ENCODE results near the gene KAT2B.

Gene KAT2B

DNA sequence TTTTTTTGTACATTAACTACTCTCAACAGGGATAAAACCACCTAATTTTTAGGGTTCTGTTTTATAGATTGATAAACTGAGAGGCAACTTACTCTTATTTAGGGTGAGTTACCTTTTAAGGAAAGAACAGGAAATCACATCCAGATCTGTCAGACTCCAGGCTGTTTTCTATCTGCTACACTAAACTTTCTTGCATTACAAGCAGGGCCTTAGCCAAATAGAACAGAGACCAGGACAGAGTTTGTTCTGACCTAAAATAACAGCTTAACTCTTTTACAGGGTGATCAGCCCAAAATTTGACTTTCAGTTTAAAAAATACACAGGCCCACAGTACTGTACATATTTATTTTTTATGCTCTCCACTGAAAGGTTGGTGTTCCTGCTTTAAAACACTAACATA, 107.1 kb downstream of the KAT2B start:
- TF ChIP-seq, protein P1, sequence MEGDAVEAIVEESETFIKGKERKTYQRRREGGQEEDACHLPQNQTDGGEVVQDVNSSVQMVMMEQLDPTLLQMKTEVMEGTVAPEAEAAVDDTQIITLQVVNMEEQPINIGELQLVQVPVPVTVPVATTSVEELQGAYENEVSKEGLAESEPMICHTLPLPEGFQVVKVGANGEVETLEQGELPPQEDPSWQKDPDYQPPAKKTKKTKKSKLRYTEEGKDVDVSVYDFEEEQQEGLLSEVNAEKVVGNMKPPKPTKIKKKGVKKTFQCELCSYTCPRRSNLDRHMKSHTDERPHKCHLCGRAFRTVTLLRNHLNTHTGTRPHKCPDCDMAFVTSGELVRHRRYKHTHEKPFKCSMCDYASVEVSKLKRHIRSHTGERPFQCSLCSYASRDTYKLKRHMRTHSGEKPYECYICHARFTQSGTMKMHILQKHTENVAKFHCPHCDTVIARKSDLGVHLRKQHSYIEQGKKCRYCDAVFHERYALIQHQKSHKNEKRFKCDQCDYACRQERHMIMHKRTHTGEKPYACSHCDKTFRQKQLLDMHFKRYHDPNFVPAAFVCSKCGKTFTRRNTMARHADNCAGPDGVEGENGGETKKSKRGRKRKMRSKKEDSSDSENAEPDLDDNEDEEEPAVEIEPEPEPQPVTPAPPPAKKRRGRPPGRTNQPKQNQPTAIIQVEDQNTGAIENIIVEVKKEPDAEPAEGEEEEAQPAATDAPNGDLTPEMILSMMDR (IDR thresholded peaks at IDR 0.05; ENCODE audit: control insufficient read depth, extremely low read depth, insufficient read depth): no peak
- no peak overlapping the region for H3K4me3 ChIP-seq (ENCODE audit: low read depth, low read length)
- DNase-seq (ENCODE audit: low read depth): no peak

DNA sequence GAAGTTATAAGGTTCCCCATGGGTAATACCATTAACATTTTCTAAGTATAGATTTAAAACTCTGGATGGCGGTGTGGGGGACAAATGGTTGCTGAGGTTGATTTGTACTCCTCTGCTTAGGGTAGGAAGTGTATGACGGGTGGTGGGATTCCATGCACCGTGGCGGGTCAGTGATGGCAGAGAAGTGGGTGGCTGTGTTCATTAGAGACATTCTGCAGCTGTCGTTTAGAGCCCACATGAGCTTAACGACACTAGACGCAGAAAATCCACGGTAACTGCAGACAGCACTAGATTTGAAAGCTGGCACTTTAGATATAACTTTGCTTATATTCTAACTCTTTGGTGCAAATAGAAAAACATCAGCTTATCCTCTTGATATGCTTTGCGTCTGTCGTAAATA, 108.2 kb downstream of the KAT2B start:
- DNase-seq (ENCODE audit: low read depth): no peak
- TF ChIP-seq, protein P1 (IDR thresholded peaks at IDR 0.05; ENCODE audit: control insufficient read depth, extremely low read depth, insufficient read depth): no peak
- H3K4me3 ChIP-seq (ENCODE audit: low read depth, low read length): no peak overlapping the region

DNA sequence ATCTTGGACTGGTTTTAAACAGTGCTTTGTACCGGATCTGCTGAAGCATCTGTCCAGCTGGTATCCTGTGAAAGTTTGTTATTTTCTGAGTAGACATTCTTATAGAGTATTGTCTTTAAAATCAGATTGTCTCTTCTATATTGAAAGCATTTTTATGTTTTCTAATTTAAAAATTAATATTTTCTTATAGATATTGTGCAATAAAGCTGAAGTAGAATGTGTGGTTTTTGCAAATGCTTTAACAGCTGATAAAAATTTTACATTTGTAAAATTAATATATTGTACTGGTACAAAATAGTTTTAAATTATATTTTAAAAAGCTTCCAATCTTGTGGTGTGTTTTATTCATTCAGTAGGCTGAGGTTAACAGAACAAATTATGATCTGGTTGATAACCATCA, 113.8 kb downstream of the KAT2B start:
- TF ChIP-seq, protein P1 (IDR thresholded peaks at IDR 0.05; ENCODE audit: control insufficient read depth, extremely low read depth, insufficient read depth): no peak
- no peak for DNase-seq (ENCODE audit: low read depth)
- H3K4me3 ChIP-seq (ENCODE audit: low read depth, low read length): no peak overlapping the region

DNA sequence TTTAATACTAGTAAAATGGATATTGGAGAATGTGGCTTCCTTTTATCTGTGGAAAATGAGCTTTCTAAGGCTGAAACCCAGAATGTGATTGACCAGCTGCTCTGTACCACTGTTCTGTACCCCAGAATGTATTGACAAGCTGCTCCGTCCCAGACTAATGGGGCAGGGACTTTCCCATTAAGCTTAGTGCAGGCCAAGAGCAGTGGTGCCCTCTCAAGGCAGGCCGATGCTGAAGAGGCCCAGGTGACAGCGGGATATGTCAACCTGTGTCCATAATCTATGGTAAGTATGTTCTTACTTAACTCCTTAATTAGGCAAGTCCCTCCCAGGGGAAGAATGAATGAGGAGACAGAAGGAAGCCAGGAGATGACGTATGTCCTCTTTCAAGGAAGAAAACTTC, 114.7 kb downstream of the KAT2B start:
- H3K4me3 ChIP-seq (ENCODE audit: low read depth, low read length): no peak overlapping the region
- TF ChIP-seq, protein P1 (IDR thresholded peaks at IDR 0.05; ENCODE audit: control insufficient read depth, extremely low read depth, insufficient read depth): 0 out of 2 replicates have a peak, but pooled peaks have one; percentile 16
- no peak for DNase-seq (ENCODE audit: low read depth)

DNA sequence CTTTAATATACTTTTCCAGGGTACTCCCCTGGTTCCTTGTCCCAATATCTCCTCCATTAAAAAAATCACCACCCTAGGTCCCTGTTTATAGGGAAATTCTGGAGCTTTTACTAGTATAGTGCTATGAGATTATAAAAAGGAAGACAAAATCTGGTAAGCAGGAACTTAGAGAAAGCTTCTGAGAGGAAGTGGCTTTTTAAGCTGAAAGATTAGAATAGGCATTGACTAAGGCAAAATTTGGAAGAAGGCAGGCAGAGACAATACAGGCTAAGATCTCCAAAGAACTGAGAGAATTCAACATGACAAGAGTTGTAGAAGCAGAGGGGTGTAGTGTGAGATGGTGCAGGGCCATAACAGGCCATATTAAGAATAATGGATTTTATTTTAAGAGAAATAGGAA, 120.0 kb downstream of the KAT2B start:
- no peak for DNase-seq (ENCODE audit: low read depth)

DNA sequence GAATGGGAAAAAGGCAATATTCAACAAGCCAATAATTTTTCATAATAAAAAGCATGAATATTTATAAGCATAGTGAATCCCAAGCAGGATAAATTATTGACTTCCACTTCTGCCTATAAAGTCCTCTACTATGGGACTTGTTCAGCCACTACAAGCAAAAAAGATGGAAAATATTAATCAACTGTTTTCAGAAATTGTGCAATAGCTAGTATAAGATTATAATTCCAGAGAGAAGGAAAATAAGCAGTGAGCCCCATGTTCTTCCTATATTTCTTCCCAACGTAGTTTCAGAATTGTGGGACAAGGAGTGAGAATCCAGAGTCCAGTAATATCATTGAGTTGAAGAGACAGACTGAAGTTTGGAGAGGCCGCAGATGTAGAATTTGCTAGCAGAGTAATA, 121.5 kb downstream of the KAT2B start:
- no peak overlapping the region for H3K4me3 ChIP-seq (ENCODE audit: low read depth, low read length)
- TF ChIP-seq, protein P1 (IDR thresholded peaks at IDR 0.05; ENCODE audit: control insufficient read depth, extremely low read depth, insufficient read depth): no peak
- no peak for DNase-seq (ENCODE audit: low read depth)

More for the DNA sequence above, 120.0 kb downstream of the KAT2B start:
- H3K4me3 ChIP-seq (ENCODE audit: low read depth, low read length): no peak overlapping the region
- TF ChIP-seq, protein P1 (IDR thresholded peaks at IDR 0.05; ENCODE audit: control insufficient read depth, extremely low read depth, insufficient read depth): no peak

DNA sequence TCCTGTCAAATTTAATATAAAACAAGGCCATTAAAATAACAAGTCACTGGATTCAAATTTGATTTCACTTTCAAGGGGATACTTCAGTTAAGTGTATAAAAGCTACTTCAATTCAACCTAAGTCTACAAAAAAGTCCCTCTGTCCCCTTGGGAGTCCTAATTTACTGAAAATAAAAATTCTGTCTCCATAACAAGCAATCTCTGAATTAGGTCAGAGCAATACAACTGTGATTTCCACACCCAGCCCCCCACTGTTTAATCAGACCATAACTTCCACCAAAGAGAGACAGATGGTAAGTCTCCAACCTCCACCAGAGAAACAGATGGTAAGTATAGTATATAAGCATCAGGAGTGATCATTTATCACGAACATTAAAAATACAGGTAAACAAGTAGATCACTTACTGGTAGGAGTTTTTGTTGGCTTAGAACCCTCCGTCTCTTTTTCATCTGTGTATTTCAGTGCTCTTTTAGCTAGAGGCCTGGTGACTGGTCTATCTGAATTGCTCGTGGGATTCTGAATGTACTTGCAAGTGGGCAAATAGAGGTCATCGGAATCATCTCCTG, 133.7 kb downstream of the KAT2B start:
- TF ChIP-seq, protein P1 (IDR thresholded peaks at IDR 0.05; ENCODE audit: control insufficient read depth, extremely low read depth, insufficient read depth): no peak
- no peak for DNase-seq (ENCODE audit: low read depth)
- H3K4me3 ChIP-seq (ENCODE audit: low read depth, low read length): no peak overlapping the region
